ENCODE measurements around the gene EOMES.

The EOMES gene

GRCh38 chr3:27728195-27729087 lies 6.3 kb upstream of the EOMES start:
- DNase-seq (ENCODE audit: low spot score) = no peak
- in situ Hi-C loops (cut with MboI; ENCODE audit: low pct_unique_long_range_greater_than_20kb, low sequenced_read_pairs, unreplicated experiment) = no loop called here
- TF ChIP-seq, protein P1, sequence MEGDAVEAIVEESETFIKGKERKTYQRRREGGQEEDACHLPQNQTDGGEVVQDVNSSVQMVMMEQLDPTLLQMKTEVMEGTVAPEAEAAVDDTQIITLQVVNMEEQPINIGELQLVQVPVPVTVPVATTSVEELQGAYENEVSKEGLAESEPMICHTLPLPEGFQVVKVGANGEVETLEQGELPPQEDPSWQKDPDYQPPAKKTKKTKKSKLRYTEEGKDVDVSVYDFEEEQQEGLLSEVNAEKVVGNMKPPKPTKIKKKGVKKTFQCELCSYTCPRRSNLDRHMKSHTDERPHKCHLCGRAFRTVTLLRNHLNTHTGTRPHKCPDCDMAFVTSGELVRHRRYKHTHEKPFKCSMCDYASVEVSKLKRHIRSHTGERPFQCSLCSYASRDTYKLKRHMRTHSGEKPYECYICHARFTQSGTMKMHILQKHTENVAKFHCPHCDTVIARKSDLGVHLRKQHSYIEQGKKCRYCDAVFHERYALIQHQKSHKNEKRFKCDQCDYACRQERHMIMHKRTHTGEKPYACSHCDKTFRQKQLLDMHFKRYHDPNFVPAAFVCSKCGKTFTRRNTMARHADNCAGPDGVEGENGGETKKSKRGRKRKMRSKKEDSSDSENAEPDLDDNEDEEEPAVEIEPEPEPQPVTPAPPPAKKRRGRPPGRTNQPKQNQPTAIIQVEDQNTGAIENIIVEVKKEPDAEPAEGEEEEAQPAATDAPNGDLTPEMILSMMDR (IDR thresholded peaks at IDR 0.05; ENCODE audit: extremely low read depth, insufficient read depth, missing control alignments) = no peak

DNA sequence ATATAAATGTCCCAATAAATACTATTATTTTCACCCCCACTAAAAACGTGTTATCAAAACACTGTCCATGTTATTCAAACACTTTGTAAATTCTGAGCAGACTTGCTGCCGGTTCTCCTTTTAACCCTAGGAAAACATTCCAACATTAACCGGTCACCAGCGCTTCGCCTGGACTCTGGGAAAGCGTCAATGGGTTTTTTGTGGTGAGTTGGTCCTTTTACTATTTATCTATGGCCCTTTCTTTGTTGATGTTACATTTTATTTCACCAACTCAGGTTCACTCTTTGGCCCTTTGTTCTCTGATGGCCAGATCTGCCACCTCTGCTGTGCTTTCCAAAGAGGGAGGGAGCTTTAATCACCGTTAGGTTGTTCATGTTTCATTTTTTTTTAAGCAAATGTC lies 4.1 kb upstream of the EOMES start:
- TF ChIP-seq, protein P1 (IDR thresholded peaks at IDR 0.05; ENCODE audit: extremely low read depth, insufficient read depth, missing control alignments) = no peak
- in situ Hi-C loops (cut with MboI; ENCODE audit: low pct_unique_long_range_greater_than_20kb, low sequenced_read_pairs, unreplicated experiment) = no loop called here
- no peak for DNase-seq (ENCODE audit: low spot score)

GRCh38 chr3:27724459-27725197 lies 2.5 kb upstream of the EOMES start:
- in situ Hi-C loops (cut with MboI; ENCODE audit: low pct_unique_long_range_greater_than_20kb, low sequenced_read_pairs, unreplicated experiment) = no loop called here
- no peak for DNase-seq (ENCODE audit: low spot score)
- TF ChIP-seq, protein P1 (IDR thresholded peaks at IDR 0.05; ENCODE audit: extremely low read depth, insufficient read depth, missing control alignments) = no peak

GRCh38 chr3:27723815-27724458 lies 1.8 kb upstream of the EOMES start:
- in situ Hi-C loops (cut with MboI; ENCODE audit: low pct_unique_long_range_greater_than_20kb, low sequenced_read_pairs, unreplicated experiment) = no loop called here
- TF ChIP-seq, protein P1 (IDR thresholded peaks at IDR 0.05; ENCODE audit: extremely low read depth, insufficient read depth, missing control alignments) = no peak

DNA sequence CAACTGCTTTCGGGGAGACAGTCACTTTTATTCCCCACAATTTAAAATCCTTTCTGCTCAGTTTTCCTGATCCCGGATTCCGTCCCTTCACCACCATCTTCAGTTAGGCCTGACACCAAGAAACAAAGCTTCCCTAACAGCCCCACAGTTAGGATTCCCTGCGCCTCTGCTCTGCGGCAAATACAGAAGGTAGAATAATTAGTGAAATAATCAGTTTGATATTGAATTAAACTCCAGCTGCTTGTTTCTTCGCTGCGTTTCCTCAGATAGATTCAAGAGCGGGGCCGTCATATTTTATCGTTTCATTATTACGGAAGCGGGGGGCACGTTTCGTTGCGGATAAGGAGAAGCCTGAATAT lies 1.3 kb upstream of the EOMES start:
- peak; percentile 40 for DNase-seq (ENCODE audit: low spot score)
- in situ Hi-C loops (cut with MboI; ENCODE audit: low pct_unique_long_range_greater_than_20kb, low sequenced_read_pairs, unreplicated experiment) = no loop called here
- TF ChIP-seq, protein P1 (IDR thresholded peaks at IDR 0.05; ENCODE audit: extremely low read depth, insufficient read depth, missing control alignments) = no peak

More at GRCh38 chr3:27723815-27724458, 1.8 kb upstream of the EOMES start:
- DNase-seq (ENCODE audit: low spot score) = peak; percentile 22

GRCh38 chr3:27723001-27723445 lies 900 bp upstream of the EOMES start:
- TF ChIP-seq, protein P1 (IDR thresholded peaks at IDR 0.05; ENCODE audit: extremely low read depth, insufficient read depth, missing control alignments) = no peak
- in situ Hi-C loops (cut with MboI; ENCODE audit: low pct_unique_long_range_greater_than_20kb, low sequenced_read_pairs, unreplicated experiment) = no loop called here
- peak; percentile 29 for DNase-seq (ENCODE audit: low spot score)

Data from GM13977 (cell line).